ENCODE results near the gene NDUFAF2.

Gene NDUFAF2

DNA sequence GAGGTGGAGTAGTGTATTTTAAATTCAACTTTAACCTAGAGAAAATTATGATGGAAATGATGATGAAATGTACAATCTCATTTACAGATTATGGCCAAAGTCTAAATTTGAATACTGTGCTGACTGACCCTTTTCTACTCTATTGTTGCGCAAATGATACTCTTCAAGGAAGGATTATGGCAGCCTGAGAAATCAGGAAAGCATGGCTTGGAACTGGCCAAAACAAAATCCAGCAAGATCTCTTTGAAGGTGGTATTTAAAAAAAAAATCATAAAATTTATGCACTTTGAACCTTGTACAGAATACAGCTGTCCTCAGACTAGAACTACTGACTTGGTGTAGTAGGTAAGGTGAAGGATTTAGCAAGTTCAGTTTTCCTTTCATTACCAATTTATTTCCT lies 105.3 kb downstream of the NDUFAF2 start:
- H3K4me3 ChIP-seq (replicated peaks; ENCODE audit: low read depth, low read length) = no peak overlapping the region
- TF ChIP-seq, protein P1, sequence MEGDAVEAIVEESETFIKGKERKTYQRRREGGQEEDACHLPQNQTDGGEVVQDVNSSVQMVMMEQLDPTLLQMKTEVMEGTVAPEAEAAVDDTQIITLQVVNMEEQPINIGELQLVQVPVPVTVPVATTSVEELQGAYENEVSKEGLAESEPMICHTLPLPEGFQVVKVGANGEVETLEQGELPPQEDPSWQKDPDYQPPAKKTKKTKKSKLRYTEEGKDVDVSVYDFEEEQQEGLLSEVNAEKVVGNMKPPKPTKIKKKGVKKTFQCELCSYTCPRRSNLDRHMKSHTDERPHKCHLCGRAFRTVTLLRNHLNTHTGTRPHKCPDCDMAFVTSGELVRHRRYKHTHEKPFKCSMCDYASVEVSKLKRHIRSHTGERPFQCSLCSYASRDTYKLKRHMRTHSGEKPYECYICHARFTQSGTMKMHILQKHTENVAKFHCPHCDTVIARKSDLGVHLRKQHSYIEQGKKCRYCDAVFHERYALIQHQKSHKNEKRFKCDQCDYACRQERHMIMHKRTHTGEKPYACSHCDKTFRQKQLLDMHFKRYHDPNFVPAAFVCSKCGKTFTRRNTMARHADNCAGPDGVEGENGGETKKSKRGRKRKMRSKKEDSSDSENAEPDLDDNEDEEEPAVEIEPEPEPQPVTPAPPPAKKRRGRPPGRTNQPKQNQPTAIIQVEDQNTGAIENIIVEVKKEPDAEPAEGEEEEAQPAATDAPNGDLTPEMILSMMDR (IDR thresholded peaks at IDR 0.05; ENCODE audit: low read depth, low read length, missing control alignments) = no peak

DNA sequence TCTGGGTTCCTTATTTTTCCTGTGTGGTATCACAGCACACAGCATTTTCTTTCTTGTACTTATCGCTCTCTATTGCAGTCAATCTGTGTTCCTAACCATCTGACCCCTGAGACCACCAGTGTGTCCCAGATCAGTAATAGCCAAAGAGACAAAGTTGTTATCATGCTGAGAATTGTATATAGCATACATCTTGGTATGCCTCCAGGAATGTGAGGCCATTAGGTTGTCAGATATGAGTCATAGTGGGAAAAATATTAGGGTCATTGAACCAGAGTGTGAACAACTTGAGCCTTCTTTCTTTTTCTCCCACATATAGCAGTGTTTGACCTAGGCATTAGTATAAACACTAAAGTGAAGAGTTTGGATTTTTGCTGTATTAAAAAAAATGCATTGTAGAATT lies 106.3 kb downstream of the NDUFAF2 start:
- TF ChIP-seq, protein P1 (IDR thresholded peaks at IDR 0.05; ENCODE audit: low read depth, low read length, missing control alignments) = no peak
- DNase-seq (ENCODE audit: extremely low read depth, low read depth) = peak; percentile 27
- H3K4me3 ChIP-seq (replicated peaks; ENCODE audit: low read depth, low read length) = no peak overlapping the region

More for the DNA sequence above, 105.3 kb downstream of the NDUFAF2 start:
- no peak for DNase-seq (ENCODE audit: extremely low read depth, low read depth)

DNA sequence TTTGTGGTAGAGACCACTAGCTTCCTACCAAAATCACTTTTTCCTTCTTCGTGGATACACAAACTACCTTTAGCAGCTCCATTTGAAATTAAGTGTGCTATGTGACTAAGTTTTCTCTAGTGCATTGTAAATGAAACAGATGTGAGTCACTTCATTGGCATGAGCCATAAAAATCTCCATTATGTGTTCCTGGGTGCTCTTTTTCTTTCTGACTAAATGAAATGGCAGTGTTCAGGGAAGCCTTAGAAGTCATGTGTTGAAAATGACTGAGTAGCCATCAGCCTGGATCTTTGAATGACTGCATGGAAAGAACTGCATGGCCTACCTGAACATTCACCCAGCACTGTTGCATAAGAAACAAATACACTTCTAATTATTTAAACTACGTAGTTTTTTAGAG lies 107.9 kb downstream of the NDUFAF2 start:
- TF ChIP-seq, protein P1 (IDR thresholded peaks at IDR 0.05; ENCODE audit: low read depth, low read length, missing control alignments) = no peak
- peak; percentile 63 for DNase-seq (ENCODE audit: extremely low read depth, low read depth)
- H3K4me3 ChIP-seq (replicated peaks; ENCODE audit: low read depth, low read length) = no peak overlapping the region

DNA sequence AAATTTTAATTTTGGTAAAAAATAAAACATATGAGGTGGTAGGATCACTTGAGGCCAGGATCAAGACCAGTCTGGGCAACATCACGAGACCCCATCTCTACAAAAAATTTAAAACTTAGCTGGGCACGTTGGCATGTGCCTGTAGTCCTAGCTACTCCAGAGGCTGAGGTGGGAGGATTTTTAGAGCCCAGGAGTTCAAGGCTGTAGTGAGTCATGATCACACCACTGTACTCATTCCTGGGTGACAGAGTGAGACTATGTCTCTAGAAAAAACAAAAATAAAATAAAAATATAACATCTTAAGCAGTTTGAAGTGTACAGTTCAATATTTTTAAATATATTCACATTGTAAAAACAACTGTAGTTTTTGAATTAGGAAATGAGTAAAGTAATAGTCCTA lies 108.9 kb downstream of the NDUFAF2 start:
- TF ChIP-seq, protein P1 (IDR thresholded peaks at IDR 0.05; ENCODE audit: low read depth, low read length, missing control alignments) = no peak
- no peak for DNase-seq (ENCODE audit: extremely low read depth, low read depth)
- no peak overlapping the region for H3K4me3 ChIP-seq (replicated peaks; ENCODE audit: low read depth, low read length)

DNA sequence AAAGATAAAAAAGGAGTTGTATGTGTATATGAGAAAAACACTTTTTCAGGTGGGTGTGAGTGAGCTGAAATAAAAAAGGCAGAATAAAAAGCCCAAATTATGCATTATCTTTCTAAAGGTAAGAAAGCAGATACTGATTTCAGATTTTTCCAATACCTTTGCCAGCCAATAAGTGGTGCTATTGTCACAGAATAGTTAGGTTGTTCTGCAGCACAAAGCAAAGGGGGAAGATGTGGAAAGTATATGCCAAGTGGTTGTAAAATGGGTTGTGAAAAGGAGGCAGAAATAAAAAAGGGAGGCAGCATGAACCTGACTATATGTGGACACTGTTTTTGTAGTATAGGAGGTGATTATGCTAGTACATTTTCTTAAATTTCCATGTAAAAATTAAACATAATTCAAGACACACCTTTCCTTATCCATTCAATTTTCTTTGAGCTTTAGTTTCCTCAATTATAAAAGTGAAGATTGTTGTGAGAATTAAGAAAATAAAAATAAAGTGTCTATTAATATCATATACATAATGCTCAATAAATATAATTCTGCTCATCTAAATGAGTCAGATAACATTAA lies 110.5 kb downstream of the NDUFAF2 start:
- TF ChIP-seq, protein P1 (IDR thresholded peaks at IDR 0.05; ENCODE audit: low read depth, low read length, missing control alignments) = peak; percentile 50
- H3K4me3 ChIP-seq (replicated peaks; ENCODE audit: low read depth, low read length) = no peak overlapping the region
- peak; percentile 20 for DNase-seq (ENCODE audit: extremely low read depth, low read depth)

DNA sequence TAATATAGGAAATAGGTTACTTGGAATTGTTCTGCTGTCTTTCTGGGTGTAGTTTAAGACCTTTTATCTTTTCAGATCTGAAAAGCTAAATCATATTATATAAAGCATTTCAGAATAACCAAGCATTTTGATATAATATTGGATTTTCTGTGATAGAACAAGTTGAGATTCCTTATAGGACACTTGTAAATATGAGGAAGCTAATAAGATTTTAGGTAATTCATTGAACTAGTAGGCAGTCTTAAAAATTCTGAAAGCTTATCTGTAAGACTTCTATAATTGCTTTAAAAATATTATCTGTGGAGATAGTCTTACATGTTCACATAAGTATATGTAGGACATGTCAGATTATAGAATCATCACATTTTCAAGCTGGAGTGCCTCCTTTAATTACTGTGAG lies 114.5 kb downstream of the NDUFAF2 start:
- H3K4me3 ChIP-seq (replicated peaks; ENCODE audit: low read depth, low read length) = no peak overlapping the region
- no peak for DNase-seq (ENCODE audit: extremely low read depth, low read depth)
- TF ChIP-seq, protein P1 (IDR thresholded peaks at IDR 0.05; ENCODE audit: low read depth, low read length, missing control alignments) = no peak

DNA sequence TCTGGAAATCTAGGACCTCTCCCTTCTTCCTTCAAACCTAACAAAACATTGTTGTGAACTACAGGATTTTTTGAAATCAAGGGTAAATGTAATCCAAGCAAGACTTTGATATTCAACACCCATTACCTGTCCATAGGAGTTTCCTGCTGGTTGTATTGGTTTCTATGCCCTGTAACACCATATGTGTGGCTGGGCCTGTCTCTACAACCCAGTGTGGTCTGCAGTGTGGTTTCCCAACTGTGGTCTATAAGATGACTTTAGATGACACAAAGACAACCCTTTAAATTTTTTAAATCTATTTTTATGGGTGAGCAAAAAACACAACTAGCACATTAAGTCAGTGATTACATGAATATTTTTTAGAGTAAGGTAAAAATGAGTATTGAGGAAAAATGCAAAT lies 124.1 kb downstream of the NDUFAF2 start:
- TF ChIP-seq, protein P1 (IDR thresholded peaks at IDR 0.05; ENCODE audit: low read depth, low read length, missing control alignments) = no peak
- DNase-seq (ENCODE audit: extremely low read depth, low read depth) = no peak

More for the DNA sequence above, 124.1 kb downstream of the NDUFAF2 start:
- no peak overlapping the region for H3K4me3 ChIP-seq (replicated peaks; ENCODE audit: low read depth, low read length)

All from HFF-Myc (cell line).